Measurements from ENCODE around the gene NOLC1. TPM values are rescaled to one million over a fixed set of nuclear protein-coding genes. Genes with fewer than 3 reads are reported as not detected.

The NOLC1 gene
- total and polyA plus RNA-seq, 2 of the 13 experiments (the other 11 are each of a cell fraction or from before 2014, with no cell fraction given) = 50.6 to 81.0 TPM

- TF ChIP-seq ARID4A (CRISPR knock-in tag; IDR thresholded peaks at IDR 0.05; ENCODE audit: borderline replicate concordance) (peak; percentile 85), ZFYVE20 (CRISPR knock-in tag; IDR thresholded peaks at IDR 0.05; ENCODE audit: borderline replicate concordance, low read depth) (no peak), AHDC1 (CRISPR knock-in tag; IDR thresholded peaks at IDR 0.05; ENCODE audit: borderline replicate concordance) (peak; percentile 36; the same call in 1 of the 2 replicates), FOXA1 (IDR thresholded peaks at IDR 0.05) (no peak), FOXA1 (CRISPR knock-in tag; IDR thresholded peaks at IDR 0.05) (no peak), UBTF (CRISPR knock-in tag; IDR thresholded peaks at IDR 0.05) (peak; percentile 24; the same call in 1 of the 2 replicates), ZNF431 (CRISPR knock-in tag; IDR thresholded peaks at IDR 0.05; ENCODE audit: borderline replicate concordance, low read depth) (no peak), RELA (CRISPR knock-in tag; IDR thresholded peaks at IDR 0.05) (no peak), ZBTB42 (CRISPR knock-in tag; IDR thresholded peaks at IDR 0.05) (no peak), IKZF1 (IDR thresholded peaks at IDR 0.05) (no peak), MXD3 (CRISPR knock-in tag; IDR thresholded peaks at IDR 0.05) (peak; percentile 88; the same call in 1 of the 2 replicates), ZNF746 (CRISPR knock-in tag; IDR thresholded peaks at IDR 0.05) (0 out of 2 replicates have a peak, but pooled peaks have one; percentile 42), ZNF496 (CRISPR knock-in tag; IDR thresholded peaks at IDR 0.05; ENCODE audit: insufficient replicate concordance) (no peak), ADNP (CRISPR knock-in tag; IDR thresholded peaks at IDR 0.05) (no peak), SSRP1 (CRISPR knock-in tag; IDR thresholded peaks at IDR 0.05) (no peak), MAF1 (CRISPR knock-in tag; IDR thresholded peaks at IDR 0.05; ENCODE audit: borderline replicate concordance) (no peak), NKX3-1 (CRISPR knock-in tag; IDR thresholded peaks at IDR 0.05) (0 out of 2 replicates have a peak, but pooled peaks have one; percentile 39)
Measured at GRCh38 chr10:102133373-102134195, 18.6 kb upstream of the NOLC1 start (continued).

All from HepG2 (cell line).